GM21737 (cell line): ENCODE results near the gene RASGRF2.

Experiments
- ATAC-seq: cut with Tn5 transposase; IDR thresholded peaks from one replicate; pipeline ENCODE4 v1.9.1; 2021; ENCODE audit warnings: mild to moderate bottlenecking, moderate library complexity; ENCODE audit not compliant: unreplicated experiment

Gene RASGRF2

GRCh38 chr5:80953587-80953986, 6.6 kb upstream of the RASGRF2 start:
- ATAC-seq = no peak

GRCh38 chr5:80955082-80955590, 5.0 kb upstream of the RASGRF2 start:
- ATAC-seq = no peak

- no peak for ATAC-seq
Observed at GRCh38 chr5:80956272-80956671, 3.9 kb upstream of the RASGRF2 start.

- no peak for ATAC-seq
Observed at GRCh38 chr5:80957031-80957761, 3.0 kb upstream of the RASGRF2 start.

- no peak for ATAC-seq
Observed at GRCh38 chr5:80958616-80959015, 1.5 kb upstream of the RASGRF2 start.

GRCh38 chr5:80959138-80959537, 1.0 kb upstream of the RASGRF2 start:
- no peak for ATAC-seq

GRCh38 chr5:80960531-80961375, 590 bp downstream of the RASGRF2 start:
- ATAC-seq = no peak

GRCh38 chr5:80961376-80962281, 1.5 kb downstream of the RASGRF2 start:
- ATAC-seq = no peak

- ATAC-seq = no peak
Observed at GRCh38 chr5:80962630-80963520, 2.7 kb downstream of the RASGRF2 start.

- no peak for ATAC-seq
Observed at GRCh38 chr5:80963521-80963895, 3.3 kb downstream of the RASGRF2 start.

- no peak for ATAC-seq
Observed at GRCh38 chr5:80963966-80964481, 3.9 kb downstream of the RASGRF2 start.

GRCh38 chr5:80964491-80964890, 4.3 kb downstream of the RASGRF2 start:
- no peak for ATAC-seq

GRCh38 chr5:80964919-80965318, 4.8 kb downstream of the RASGRF2 start:
- no peak for ATAC-seq

GRCh38 chr5:80967500-80968181, 7.5 kb downstream of the RASGRF2 start:
- ATAC-seq = no peak

- ATAC-seq = no peak
Observed at GRCh38 chr5:80973027-80973426, 12.9 kb downstream of the RASGRF2 start.

GRCh38 chr5:80975065-80975464, 14.9 kb downstream of the RASGRF2 start:
- ATAC-seq = no peak

GRCh38 chr5:80976985-80977384, 16.8 kb downstream of the RASGRF2 start:
- ATAC-seq = no peak

- no peak for ATAC-seq
Observed at GRCh38 chr5:80977764-80978163, 17.6 kb downstream of the RASGRF2 start.

GRCh38 chr5:80978772-80979317, 18.7 kb downstream of the RASGRF2 start:
- ATAC-seq = no peak
